Hepatic stellate cell (primary cell): ENCODE data around the gene EPS8.
A peak's percentile ranks its signal among the peaks of the same experiment; 100 is the strongest.

Experiments used
- DNase-seq: peaks from one replicate; pipeline ENCODE4 v3.0.0; 2011; ENCODE audit warnings: low spot score

Gene EPS8

GRCh38 chr12:15602051-15602672 lies 187.0 kb downstream of the EPS8 start:
- no peak for DNase-seq

- DNase-seq, result no peak
Observed at GRCh38 chr12:15601210-15601800, 187.9 kb downstream of the EPS8 start.

GRCh38 chr12:15600223-15600935 lies 188.8 kb downstream of the EPS8 start:
- no peak for DNase-seq

GRCh38 chr12:15599266-15600037 lies 189.7 kb downstream of the EPS8 start:
- DNase-seq, result no peak

- no peak for DNase-seq
Observed at GRCh38 chr12:15597125-15597830, 191.9 kb downstream of the EPS8 start.

- no peak for DNase-seq
Observed at GRCh38 chr12:15596174-15596573, 193.0 kb downstream of the EPS8 start.

GRCh38 chr12:15592934-15593333 lies 196.3 kb downstream of the EPS8 start:
- no peak for DNase-seq

GRCh38 chr12:15591811-15592210 lies 197.4 kb downstream of the EPS8 start:
- DNase-seq, result no peak

GRCh38 chr12:15590180-15590826 lies 198.9 kb downstream of the EPS8 start:
- peak; percentile 53 for DNase-seq

GRCh38 chr12:15589328-15590032 lies 199.7 kb downstream of the EPS8 start:
- no peak for DNase-seq

- DNase-seq, result no peak
Observed at GRCh38 chr12:15584366-15585041, 204.7 kb downstream of the EPS8 start.

- DNase-seq, result no peak
Observed at GRCh38 chr12:15583804-15584203, 205.4 kb downstream of the EPS8 start.

- DNase-seq, result no peak
Observed at GRCh38 chr12:15581006-15581405, 208.2 kb downstream of the EPS8 start.

GRCh38 chr12:15580431-15580830 lies 208.8 kb downstream of the EPS8 start:
- no peak for DNase-seq

- DNase-seq, result no peak
Observed at GRCh38 chr12:15575671-15576541, 213.3 kb downstream of the EPS8 start.

GRCh38 chr12:15574353-15574752 lies 214.8 kb downstream of the EPS8 start:
- no peak for DNase-seq
